HEK293 (cell line): ENCODE results near the gene OVOL3.
A peak's percentile ranks its signal among the peaks of the same experiment; 100 is the strongest.

ENCODE experiments used
- GLI2 ChIP-seq: fragments of 450-650 bp; formaldehyde crosslinking; IDR thresholded peaks from 2 replicates; pipeline ENCODE4; 2017; ENCODE audit warnings: missing biosample characterization, missing genetic modification characterization, low read depth, borderline replicate concordance
- GLIS2 ChIP-seq: fragments of 450-650 bp; formaldehyde crosslinking; IDR thresholded peaks from 2 replicates; pipeline ENCODE4 v1.5.1; 2016; ENCODE audit warnings: missing biosample characterization, missing genetic modification characterization
- KLF16 ChIP-seq: fragments of 450-650 bp; formaldehyde crosslinking; IDR thresholded peaks from 2 replicates; pipeline ENCODE4 v1.5.1; 2017; ENCODE audit warnings: missing biosample characterization, missing genetic modification characterization
- MYNN ChIP-seq: fragments of 450-650 bp; formaldehyde crosslinking; IDR thresholded peaks from 2 replicates; pipeline ENCODE4 v1.5.1; 2016; ENCODE audit warnings: missing biosample characterization, missing genetic modification characterization, borderline replicate concordance
- MZF1 ChIP-seq: fragments of 450-650 bp; formaldehyde crosslinking; IDR thresholded peaks from 2 replicates; pipeline ENCODE4 v1.5.1; 2017; ENCODE audit warnings: missing biosample characterization, missing genetic modification characterization, borderline replicate concordance
- RBAK ChIP-seq: fragments of 450-650 bp; formaldehyde crosslinking; IDR thresholded peaks from 2 replicates; pipeline ENCODE4 v1.5.1; 2016; ENCODE audit warnings: missing biosample characterization, missing genetic modification characterization
- SETDB1 ChIP-seq: IDR thresholded peaks from one replicate; pipeline ENCODE4 v1.6.1; 2017; ENCODE audit warnings: mild to moderate bottlenecking, low read length, moderate library complexity, mixed read lengths; ENCODE audit not compliant: insufficient read length
- SP2 ChIP-seq: fragments of 450-650 bp; formaldehyde crosslinking; IDR thresholded peaks from 2 replicates; pipeline ENCODE4 v1.5.1; 2016; ENCODE audit warnings: missing biosample characterization, missing genetic modification characterization
- TSHZ1 ChIP-seq: fragments of 450-650 bp; formaldehyde crosslinking; IDR thresholded peaks from 2 replicates; pipeline ENCODE4 v1.5.1; 2016; ENCODE audit warnings: missing biosample characterization, missing genetic modification characterization, borderline replicate concordance
- ZFP3 ChIP-seq: fragments of 450-650 bp; formaldehyde crosslinking; IDR thresholded peaks from 2 replicates; pipeline ENCODE4 v1.5.1; 2016; ENCODE audit warnings: low read depth, missing biosample characterization, missing genetic modification characterization
- ZFP69B ChIP-seq: fragments of 450-650 bp; formaldehyde crosslinking; IDR thresholded peaks from 2 replicates; pipeline ENCODE4 v1.5.1; 2016; ENCODE audit warnings: missing biosample characterization, missing genetic modification characterization
- ZNF133 ChIP-seq: fragments of 450-650 bp; formaldehyde crosslinking; IDR thresholded peaks from 2 replicates; pipeline ENCODE4 v1.5.1; 2016; ENCODE audit warnings: missing biosample characterization, missing genetic modification characterization
- ZNF26 ChIP-seq: fragments of 450-650 bp; formaldehyde crosslinking; IDR thresholded peaks from 2 replicates; pipeline ENCODE4 v1.5.1; 2016; ENCODE audit warnings: missing biosample characterization, missing genetic modification characterization
- ZNF423 ChIP-seq: fragments of 450-650 bp; formaldehyde crosslinking; IDR thresholded peaks from 2 replicates; pipeline ENCODE4 v1.5.1; 2016; ENCODE audit warnings: missing biosample characterization, missing genetic modification characterization
- ZNF544 ChIP-seq: fragments of 450-650 bp; formaldehyde crosslinking; IDR thresholded peaks from 2 replicates; pipeline ENCODE4 v1.5.0; 2017; ENCODE audit warnings: missing biosample characterization, missing genetic modification characterization
- ZNF585B ChIP-seq: fragments of 450-650 bp; formaldehyde crosslinking; IDR thresholded peaks from 2 replicates; pipeline ENCODE4 v1.5.1; 2016; ENCODE audit warnings: missing biosample characterization, missing genetic modification characterization
- ZNF600 ChIP-seq: fragments of 450-650 bp; formaldehyde crosslinking; IDR thresholded peaks from 2 replicates; pipeline ENCODE4 v1.5.1; 2016; ENCODE audit warnings: missing biosample characterization, missing genetic modification characterization
- ZNF670 ChIP-seq: fragments of 450-650 bp; formaldehyde crosslinking; IDR thresholded peaks from 2 replicates; pipeline ENCODE4 v1.5.1; 2016; ENCODE audit warnings: missing biosample characterization, missing genetic modification characterization, low read depth
- TF ChIP-seq, protein P1 (sequence below): fragments of 450-650 bp; formaldehyde crosslinking; IDR thresholded peaks from 2 replicates; pipeline ENCODE4 v1.5.1; 2016; ENCODE audit warnings: missing biosample characterization, missing genetic modification characterization
- TF ChIP-seq, protein P2 (sequence below): fragments of 450-650 bp; formaldehyde crosslinking; IDR thresholded peaks from 2 replicates; pipeline ENCODE4 v1.5.1; 2017; ENCODE audit warnings: missing biosample characterization, missing genetic modification characterization

The OVOL3 gene

GRCh38 chr19:36103040-36103626 is 7.8 kb upstream of the OVOL3 start (continued):
- TF ChIP-seq TSHZ1 (tag by site-specific recombination) (no peak), KLF16 (no peak), ZNF423 (tag by site-specific recombination) (no peak), MYNN (no peak), GLI2 (tag by site-specific recombination) (no peak), ZFP3 (tag by site-specific recombination) (no peak), ZNF670 (no peak), ZNF26 (tag by site-specific recombination) (no peak), ZNF544 (tag by site-specific recombination) (no peak), ZNF585B (tag by site-specific recombination) (no peak), SP2 (tag by site-specific recombination) (no peak), ZNF600 (tag by site-specific recombination) (peak; percentile 29; the same call in 1 of the 2 replicates), ZFP69B (tag by site-specific recombination) (no peak), ZNF133 (tag by site-specific recombination) (no peak), MZF1 (tag by site-specific recombination) (no peak), GLIS2 (tag by site-specific recombination) (peak; percentile 49; the same call in 1 of the 2 replicates), RBAK (no peak), SETDB1 (no peak)
- TF ChIP-seq, protein P1, sequence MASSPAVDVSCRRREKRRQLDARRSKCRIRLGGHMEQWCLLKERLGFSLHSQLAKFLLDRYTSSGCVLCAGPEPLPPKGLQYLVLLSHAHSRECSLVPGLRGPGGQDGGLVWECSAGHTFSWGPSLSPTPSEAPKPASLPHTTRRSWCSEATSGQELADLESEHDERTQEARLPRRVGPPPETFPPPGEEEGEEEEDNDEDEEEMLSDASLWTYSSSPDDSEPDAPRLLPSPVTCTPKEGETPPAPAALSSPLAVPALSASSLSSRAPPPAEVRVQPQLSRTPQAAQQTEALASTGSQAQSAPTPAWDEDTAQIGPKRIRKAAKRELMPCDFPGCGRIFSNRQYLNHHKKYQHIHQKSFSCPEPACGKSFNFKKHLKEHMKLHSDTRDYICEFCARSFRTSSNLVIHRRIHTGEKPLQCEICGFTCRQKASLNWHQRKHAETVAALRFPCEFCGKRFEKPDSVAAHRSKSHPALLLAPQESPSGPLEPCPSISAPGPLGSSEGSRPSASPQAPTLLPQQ = no peak
- TF ChIP-seq, protein P2, sequence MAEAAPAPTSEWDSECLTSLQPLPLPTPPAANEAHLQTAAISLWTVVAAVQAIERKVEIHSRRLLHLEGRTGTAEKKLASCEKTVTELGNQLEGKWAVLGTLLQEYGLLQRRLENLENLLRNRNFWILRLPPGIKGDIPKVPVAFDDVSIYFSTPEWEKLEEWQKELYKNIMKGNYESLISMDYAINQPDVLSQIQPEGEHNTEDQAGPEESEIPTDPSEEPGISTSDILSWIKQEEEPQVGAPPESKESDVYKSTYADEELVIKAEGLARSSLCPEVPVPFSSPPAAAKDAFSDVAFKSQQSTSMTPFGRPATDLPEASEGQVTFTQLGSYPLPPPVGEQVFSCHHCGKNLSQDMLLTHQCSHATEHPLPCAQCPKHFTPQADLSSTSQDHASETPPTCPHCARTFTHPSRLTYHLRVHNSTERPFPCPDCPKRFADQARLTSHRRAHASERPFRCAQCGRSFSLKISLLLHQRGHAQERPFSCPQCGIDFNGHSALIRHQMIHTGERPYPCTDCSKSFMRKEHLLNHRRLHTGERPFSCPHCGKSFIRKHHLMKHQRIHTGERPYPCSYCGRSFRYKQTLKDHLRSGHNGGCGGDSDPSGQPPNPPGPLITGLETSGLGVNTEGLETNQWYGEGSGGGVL (tag by site-specific recombination) = no peak
